HUES64 (cell line): Measurements from ENCODE around the gene NEIL1.
"Not testable (repeated sequence)": the region's sequence is repeated elsewhere in the genome, so short reads cannot be mapped to it uniquely, and the experiment has no call there.

ENCODE experiments used
- H3K27ac ChIP-seq: 2 replicates; pipeline ENCODE4 v1.7.0; 2013; ENCODE audit warnings: low read depth, low read length, inconsistent platforms
- H3K27me3 ChIP-seq: 2 replicates; pipeline ENCODE4 v1.6.1; 2013; ENCODE audit warnings: mild to moderate bottlenecking, low read length; ENCODE audit not compliant: insufficient read depth
- H3K36me3 ChIP-seq: 2 replicates; pipeline ENCODE4 v1.6.1; 2013; ENCODE audit warnings: mild to moderate bottlenecking, low read length; ENCODE audit not compliant: insufficient read depth
- H3K4me1 ChIP-seq: 2 replicates; pipeline ENCODE4 v1.6.1; 2013; ENCODE audit warnings: mild to moderate bottlenecking, low read length, moderate library complexity; ENCODE audit not compliant: insufficient read depth
- H3K4me3 ChIP-seq: 2 replicates; pipeline ENCODE4 v1.5.1; 2013; ENCODE audit warnings: mild to moderate bottlenecking, low read length, moderate library complexity
- H3K9ac ChIP-seq: 2 replicates; pipeline ENCODE4 v1.6.1; 2013; ENCODE audit warnings: mild to moderate bottlenecking, low read depth, low read length
- H3K9me3 ChIP-seq: 2 replicates; pipeline ENCODE4 v1.6.1; 2013; ENCODE audit warnings: low read depth, low read length; ENCODE audit not compliant: insufficient read depth
- WGBS: fragments of 150-250, 120-280 bp; methylation state at CpG from one replicate; pipeline ENCODE4 v1.1.7; 2013; ENCODE audit warnings: missing lambda C conversion rate; 5-methylcytosine and 5-hydroxymethylcytosine counted together

The NEIL1 gene

GRCh38 chr15:75368689-75369239 is 21.9 kb downstream of the NEIL1 start:
- H3K9ac ChIP-seq = peak overlapping the region; percentile 94
- peak overlapping the region; percentile 81 for H3K4me3 ChIP-seq
- H3K36me3 ChIP-seq = peaks cover 71% of the 10 kb centered on the region
- H3K4me1 ChIP-seq = peaks cover 13% of the 10 kb centered on the region
- 6% methylated on average over 23 of the region's 23 CpGs for WGBS
- H3K27me3 ChIP-seq = no peaks in the 10 kb centered on the region
- H3K27ac ChIP-seq = peak overlapping the region; percentile 99
- H3K9me3 ChIP-seq = no peaks in the 10 kb centered on the region

GRCh38 chr15:75369897-75370581 is 23.2 kb downstream of the NEIL1 start:
- H3K36me3 ChIP-seq = peaks cover 72% of the 10 kb centered on the region
- peaks cover 13% of the 10 kb centered on the region for H3K4me1 ChIP-seq
- H3K9me3 ChIP-seq = no peaks in the 10 kb centered on the region
- peak overlapping the region; percentile 81 for H3K4me3 ChIP-seq
- H3K27me3 ChIP-seq = no peaks in the 10 kb centered on the region
- H3K27ac ChIP-seq = peak overlapping the region; percentile 99; the same call in 1 of the 2 replicates
- 96% methylated on average over 7 of the region's 7 CpGs for WGBS
- peak overlapping the region; percentile 42; the same call in 1 of the 2 replicates for H3K9ac ChIP-seq

GRCh38 chr15:75371486-75371885 is 24.6 kb downstream of the NEIL1 start:
- Histone ChIP-seq H3K27ac (no peak overlapping the region), H3K4me3 (no peak overlapping the region), H3K9me3 (no peaks in the 10 kb centered on the region), H3K4me1 (peaks cover 13% of the 10 kb centered on the region), H3K36me3 (peaks cover 75% of the 10 kb centered on the region), H3K9ac (no peak overlapping the region), H3K27me3 (no peaks in the 10 kb centered on the region)
- 96% methylated on average over 1 of the region's 1 CpG for WGBS

DNA sequence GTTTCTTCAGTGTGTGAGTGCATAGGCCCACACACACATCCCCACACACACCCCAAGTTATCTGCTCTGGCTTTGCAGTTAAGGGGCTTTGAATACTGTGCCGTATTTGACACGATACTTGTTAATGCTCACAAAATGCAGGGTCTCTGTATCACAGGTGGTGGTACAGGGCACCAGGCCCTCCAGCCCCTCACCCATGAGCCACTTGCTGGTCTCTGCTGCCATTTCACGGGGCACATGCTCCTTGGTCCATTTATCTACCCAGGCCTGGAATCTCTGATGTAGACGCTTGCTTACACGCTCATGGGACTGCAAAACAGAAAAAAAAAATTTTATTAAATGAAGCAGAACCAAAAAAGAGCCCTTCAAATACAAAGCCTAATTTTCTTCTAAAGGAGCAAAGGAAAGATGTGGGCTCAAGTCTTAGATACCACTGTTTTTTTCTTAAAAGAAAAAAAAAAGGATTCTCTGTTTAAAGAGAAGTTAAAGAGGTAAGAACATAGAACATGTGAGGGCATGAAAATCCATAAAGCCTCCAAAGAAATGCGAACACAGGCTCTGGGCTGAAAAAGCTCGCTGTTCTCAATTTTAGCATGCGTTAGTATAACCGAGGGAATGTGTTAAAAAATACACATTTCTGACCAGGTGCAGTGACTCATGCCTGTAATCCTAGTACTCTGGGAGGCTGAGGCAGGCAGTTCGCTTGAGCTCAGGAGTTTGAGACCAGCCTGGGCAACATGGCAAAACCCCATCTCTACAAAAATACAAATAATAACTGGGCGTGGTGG is 25.3 kb downstream of the NEIL1 start:
- Histone ChIP-seq H3K4me3 (no peak overlapping the region), H3K36me3 (peaks cover 75% of the 10 kb centered on the region), H3K27ac (no peak overlapping the region), H3K27me3 (no peaks in the 10 kb centered on the region), H3K9me3 (no peaks in the 10 kb centered on the region), H3K9ac (no peak overlapping the region), H3K4me1 (peaks cover 13% of the 10 kb centered on the region)
- WGBS = 94% methylated on average over 11 of the region's 11 CpGs

- 96% methylated on average over 4 of the region's 4 CpGs for WGBS
- Histone ChIP-seq H3K4me3 (no peak overlapping the region), H3K27me3 (no peaks in the 10 kb centered on the region), H3K36me3 (peaks cover 97% of the 10 kb centered on the region), H3K9me3 (no peaks in the 10 kb centered on the region), H3K4me1 (no peaks in the 10 kb centered on the region), H3K9ac (no peak overlapping the region), H3K27ac (no peak overlapping the region)
These were observed 33.9 kb downstream of the NEIL1 start for GRCh38 chr15:75380773-75381172.

DNA sequence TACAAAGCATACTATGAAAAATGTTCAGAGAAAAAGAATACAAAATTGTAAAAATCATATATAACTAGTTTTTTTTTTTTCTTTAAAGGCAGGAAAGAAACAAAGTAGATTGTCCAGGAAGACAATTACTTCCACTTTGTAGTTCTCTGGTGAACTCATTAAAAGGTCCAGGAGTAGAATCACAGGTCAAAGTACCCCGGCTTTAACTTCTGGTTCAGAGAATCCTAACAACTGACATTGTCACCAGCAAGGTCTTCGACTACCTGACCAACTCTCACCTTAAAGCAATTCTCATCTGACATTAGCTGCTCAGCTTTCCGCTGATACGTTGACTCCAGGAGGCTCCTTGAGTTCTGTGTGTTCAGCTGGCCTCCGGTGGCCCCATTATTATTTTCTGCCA is 37.1 kb downstream of the NEIL1 start:
- WGBS = 96% methylated on average over 5 of the region's 5 CpGs
- H3K9ac ChIP-seq, H3K9me3 ChIP-seq, H3K27ac ChIP-seq, H3K4me3 ChIP-seq, H3K4me1 ChIP-seq, H3K27me3 ChIP-seq: not testable (repeated sequence)
- H3K36me3 ChIP-seq = peaks cover 100% of the 10 kb centered on the region

DNA sequence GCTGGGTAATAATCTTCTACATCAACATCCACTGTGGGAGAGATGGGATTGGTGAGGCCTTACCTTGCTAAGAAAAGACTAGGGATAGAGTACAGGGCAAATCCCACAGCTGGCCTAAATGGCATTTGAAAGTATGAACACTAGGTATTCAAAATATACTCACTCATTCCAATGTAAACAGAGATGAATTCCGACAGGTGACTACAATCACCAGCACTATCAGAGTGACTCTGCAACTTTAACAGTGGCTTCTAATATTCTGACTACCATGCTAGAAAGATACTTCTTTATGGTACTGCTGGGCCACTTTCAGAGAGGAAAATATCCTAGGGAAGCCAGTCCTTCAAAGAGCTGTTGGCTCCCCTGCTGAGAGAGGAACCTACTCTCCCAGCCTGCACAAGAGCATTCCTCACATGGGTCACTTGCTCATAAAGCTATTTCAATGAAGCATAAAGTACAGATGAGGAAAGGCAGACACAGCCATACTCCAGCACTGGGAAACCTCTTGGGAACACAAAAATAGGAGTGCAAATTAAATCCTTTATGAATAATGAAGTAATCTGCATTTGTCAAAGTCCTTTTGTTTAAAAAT is 43.0 kb downstream of the NEIL1 start:
- no peak overlapping the region for H3K4me3 ChIP-seq
- WGBS = 97% methylated on average over 1 of the region's 1 CpG
- no peak overlapping the region for H3K27ac ChIP-seq
- H3K9ac ChIP-seq = no peak overlapping the region
- H3K9me3 ChIP-seq = no peaks in the 10 kb centered on the region
- H3K36me3 ChIP-seq = peaks cover 100% of the 10 kb centered on the region
- no peaks in the 10 kb centered on the region for H3K4me1 ChIP-seq
- no peaks in the 10 kb centered on the region for H3K27me3 ChIP-seq

GRCh38 chr15:75397494-75397893 is 50.7 kb downstream of the NEIL1 start:
- WGBS = 100% methylated on average over 2 of the region's 2 CpGs
- Histone ChIP-seq H3K36me3 (peaks cover 98% of the 10 kb centered on the region), H3K27ac (no peak overlapping the region), H3K4me3 (no peak overlapping the region), H3K27me3 (no peaks in the 10 kb centered on the region), H3K9ac (no peak overlapping the region), H3K9me3 (no peaks in the 10 kb centered on the region), H3K4me1 (no peaks in the 10 kb centered on the region)

GRCh38 chr15:75403892-75404291 is 57.1 kb downstream of the NEIL1 start:
- H3K36me3 ChIP-seq = peaks cover 93% of the 10 kb centered on the region
- H3K27ac ChIP-seq = no peak overlapping the region
- no peak overlapping the region for H3K4me3 ChIP-seq
- H3K9ac ChIP-seq = no peak overlapping the region
- H3K27me3 ChIP-seq = no peaks in the 10 kb centered on the region
- WGBS = 100% methylated on average over 2 of the region's 2 CpGs
- H3K4me1 ChIP-seq = no peaks in the 10 kb centered on the region
- H3K9me3 ChIP-seq = no peaks in the 10 kb centered on the region
